Measurements from ENCODE around the gene FOXO6. TPM values are rescaled to one million over a fixed set of nuclear protein-coding genes. Genes with fewer than 3 reads are reported as not detected.

The FOXO6 gene
- total RNA-seq, 2 experiments from 2014 or later, result 0.20 TPM; not detected in 1

DNA sequence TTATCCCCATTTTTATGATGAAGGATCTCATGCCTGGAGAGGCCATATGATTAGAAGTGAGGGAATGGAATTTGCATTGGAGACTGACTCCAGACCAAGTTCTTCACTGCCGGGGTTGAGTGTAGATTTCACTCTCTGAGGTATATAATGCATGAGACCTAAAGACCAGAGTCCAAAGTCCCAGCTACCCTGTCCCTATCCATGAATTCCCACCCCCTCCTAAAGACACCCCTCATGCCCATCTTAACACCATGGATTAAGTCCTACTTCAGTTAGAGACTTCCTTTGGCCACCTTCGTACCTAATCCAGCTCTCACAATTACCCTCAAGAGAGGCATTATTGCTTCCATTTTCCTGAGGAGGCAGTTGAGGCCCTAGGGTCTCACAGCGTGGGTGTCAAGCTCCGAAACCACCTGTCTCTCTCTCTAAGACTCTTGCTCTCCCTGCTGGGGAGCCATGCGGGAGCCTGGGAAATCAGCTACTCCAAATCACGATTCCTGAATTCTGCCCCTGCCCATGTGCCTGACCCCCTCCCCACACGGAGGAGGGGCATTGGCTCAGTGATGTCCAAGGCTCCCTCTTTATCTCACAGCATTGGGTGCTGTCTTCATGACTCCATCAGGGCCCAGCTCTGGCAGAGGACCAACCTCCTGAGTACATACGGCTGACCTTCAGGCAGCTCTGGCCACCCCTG lies 11.7 kb upstream of the FOXO6 start:
- POLR2A ChIA-PET, result no interaction called here
- Mint-ChIP-seq H3K9me3 (no peaks in the 10 kb centered on the region), H3K4me1 (peaks cover 9% of the 10 kb centered on the region), H3K36me3 (ENCODE audit: low read depth) (no peaks in the 10 kb centered on the region), H3K27me3 (peaks cover 10% of the 10 kb centered on the region), H3K4me3 (no peak overlapping the region), H3K27ac (no peak overlapping the region)
- no peak for DNase-seq
- CTCF ChIA-PET, result no interaction called here

DNA sequence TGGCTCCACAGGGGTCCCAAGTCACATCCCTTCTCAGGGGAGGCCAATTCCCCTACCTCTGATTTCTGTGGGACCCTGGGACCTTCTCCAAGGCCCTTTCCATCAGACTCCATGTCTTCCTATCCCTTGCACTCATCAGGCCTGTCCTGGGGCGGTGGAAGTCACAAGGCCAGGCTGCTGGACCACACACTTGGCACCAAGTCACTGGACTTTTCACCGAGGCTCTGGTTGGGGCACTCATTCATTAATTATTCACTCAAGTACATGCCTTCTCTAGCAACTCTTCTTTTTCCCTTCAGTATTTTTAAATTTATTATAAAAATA lies 11.2 kb upstream of the FOXO6 start:
- Mint-ChIP-seq H3K27ac (no peak overlapping the region), H3K4me3 (no peak overlapping the region), H3K4me1 (peaks cover 5% of the 10 kb centered on the region), H3K9me3 (no peaks in the 10 kb centered on the region), H3K27me3 (peaks cover 10% of the 10 kb centered on the region), H3K36me3 (ENCODE audit: low read depth) (no peaks in the 10 kb centered on the region)
- POLR2A ChIA-PET, result no interaction called here
- no peak for DNase-seq
- CTCF ChIA-PET, result no interaction called here

DNA sequence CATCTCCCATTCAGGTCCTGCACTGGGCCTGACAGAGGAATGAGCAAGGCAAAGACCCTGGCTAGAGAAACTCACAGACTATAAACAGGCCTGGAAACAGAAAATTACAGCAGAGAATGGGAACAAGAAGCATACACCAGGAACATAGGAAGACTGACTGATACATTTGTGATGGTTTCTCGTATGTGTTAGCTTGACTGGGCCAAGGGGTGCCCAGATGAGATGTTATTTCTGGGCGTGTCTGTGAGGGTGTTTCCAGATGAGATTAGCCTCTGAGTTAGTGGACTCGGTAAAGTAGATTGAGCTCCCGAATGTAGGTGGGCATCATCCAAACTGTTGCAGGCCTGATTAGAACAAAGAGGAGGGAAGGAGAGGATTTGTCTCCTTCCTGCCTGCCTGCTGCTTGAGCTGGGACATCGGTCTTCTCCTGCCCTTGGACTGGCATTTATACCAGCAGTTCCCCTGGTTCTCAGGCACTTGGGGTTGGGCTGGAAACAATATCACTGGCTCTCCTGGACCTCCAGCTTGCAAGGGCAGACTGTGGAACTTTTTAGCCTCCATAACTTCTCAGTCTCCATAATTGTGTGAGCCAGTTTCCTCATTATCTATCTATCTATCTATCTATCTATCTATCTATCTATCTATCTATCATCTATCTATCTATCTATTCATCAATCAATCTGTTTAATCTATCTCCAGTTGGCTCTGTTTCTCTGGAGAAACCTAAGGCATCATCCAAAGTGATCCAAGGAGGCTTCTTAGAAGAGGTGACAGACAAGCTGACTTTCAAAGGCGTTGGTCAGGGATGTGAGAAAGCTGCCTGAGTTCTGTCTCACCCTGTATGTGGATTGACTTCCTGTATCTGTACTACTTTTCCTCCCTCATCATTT lies 9.7 kb upstream of the FOXO6 start:
- no peak overlapping the region for H3K27ac Mint-ChIP-seq
- no peaks in the 10 kb centered on the region for H3K9me3 Mint-ChIP-seq
- no peak overlapping the region for H3K4me3 Mint-ChIP-seq
- ChIA-PET CTCF (no interaction called here), POLR2A (no interaction called here)
- H3K36me3 Mint-ChIP-seq (ENCODE audit: low read depth), result no peaks in the 10 kb centered on the region
- peaks cover 2% of the 10 kb centered on the region for H3K4me1 Mint-ChIP-seq
- DNase-seq, result no peak
- peaks cover 12% of the 10 kb centered on the region for H3K27me3 Mint-ChIP-seq

DNA sequence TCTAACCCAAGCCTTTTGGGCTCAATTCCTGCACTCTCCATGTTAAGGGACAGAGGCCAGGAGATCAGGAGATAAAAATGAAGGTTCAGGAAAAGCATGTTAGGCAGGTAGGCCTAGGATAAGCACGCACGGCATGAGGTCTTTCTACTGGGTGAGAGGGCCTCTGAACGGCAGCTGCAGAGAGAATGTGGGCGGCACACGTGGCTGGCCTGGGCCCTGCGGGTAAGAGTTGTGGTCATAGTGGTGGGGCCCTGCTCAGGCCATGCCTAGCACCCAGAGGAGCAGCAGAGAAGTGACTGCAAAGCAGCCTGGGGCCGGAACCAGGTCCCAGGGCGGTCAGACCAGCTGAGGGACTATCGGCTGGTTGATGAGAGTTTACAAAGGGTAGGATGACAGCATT lies 7.5 kb upstream of the FOXO6 start:
- H3K36me3 Mint-ChIP-seq (ENCODE audit: low read depth), result no peaks in the 10 kb centered on the region
- DNase-seq, result no peak
- no peak overlapping the region for H3K4me3 Mint-ChIP-seq
- peaks cover 22% of the 10 kb centered on the region for H3K27me3 Mint-ChIP-seq
- peaks cover 2% of the 10 kb centered on the region for H3K4me1 Mint-ChIP-seq
- POLR2A ChIA-PET, result no interaction called here
- no peak overlapping the region for H3K27ac Mint-ChIP-seq
- CTCF ChIA-PET, result no interaction called here
- no peaks in the 10 kb centered on the region for H3K9me3 Mint-ChIP-seq

DNA sequence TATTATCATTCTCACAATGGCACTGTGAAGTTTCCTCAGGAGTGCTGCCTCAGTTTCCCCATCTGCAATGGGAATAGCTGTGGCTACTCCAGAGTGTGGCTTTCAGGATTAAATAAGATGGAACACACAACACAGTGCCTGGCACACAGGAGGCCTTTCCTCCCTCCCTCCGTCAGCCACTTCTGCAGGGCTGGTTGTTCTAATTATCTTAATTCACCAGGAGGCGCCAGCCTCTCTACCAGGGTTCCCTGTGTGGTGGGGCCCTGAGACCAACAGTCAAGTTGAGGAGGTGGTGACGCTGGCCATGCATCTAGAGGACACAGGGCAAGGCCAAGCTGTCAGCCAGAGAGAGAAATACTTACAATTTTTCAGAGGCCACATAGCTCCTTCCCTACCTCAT lies 6.3 kb upstream of the FOXO6 start:
- Mint-ChIP-seq H3K27ac (no peak overlapping the region), H3K4me3 (no peak overlapping the region), H3K27me3 (peaks cover 21% of the 10 kb centered on the region), H3K36me3 (ENCODE audit: low read depth) (no peaks in the 10 kb centered on the region), H3K9me3 (no peaks in the 10 kb centered on the region), H3K4me1 (peaks cover 2% of the 10 kb centered on the region)
- ChIA-PET CTCF (no interaction called here), POLR2A (no interaction called here)
- DNase-seq, result peak; percentile 13

DNA sequence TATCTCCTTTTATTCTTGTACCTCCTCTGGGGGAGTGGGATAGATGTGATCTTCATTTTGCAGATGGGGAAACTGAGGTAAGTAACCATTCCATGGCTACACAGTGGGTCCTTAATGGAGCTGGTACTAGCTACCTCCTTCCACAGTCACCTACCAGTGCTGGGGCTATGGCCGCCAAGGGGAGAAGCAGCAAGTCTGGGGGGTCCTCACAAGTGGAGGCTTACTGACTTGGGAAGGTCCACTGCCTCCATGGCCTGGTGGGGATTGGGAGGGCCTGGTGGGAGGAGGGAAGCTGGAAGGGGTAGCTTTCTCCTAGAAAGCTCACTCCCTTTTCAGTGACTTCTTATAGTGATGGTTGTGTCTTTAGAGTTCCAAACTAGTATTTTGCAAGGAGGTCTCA lies 5.9 kb upstream of the FOXO6 start:
- Mint-ChIP-seq H3K4me1 (peaks cover 2% of the 10 kb centered on the region), H3K4me3 (no peak overlapping the region), H3K27me3 (peaks cover 22% of the 10 kb centered on the region), H3K36me3 (ENCODE audit: low read depth) (no peaks in the 10 kb centered on the region), H3K9me3 (no peaks in the 10 kb centered on the region), H3K27ac (no peak overlapping the region)
- ChIA-PET CTCF (no interaction called here), POLR2A (interaction anchor here (0.9 kb wide), 1 partner anchor 9 kb away, joined by 4 read pairs; no protein-coding TSS in a partner anchor)
- peak; percentile 11 for DNase-seq

DNA sequence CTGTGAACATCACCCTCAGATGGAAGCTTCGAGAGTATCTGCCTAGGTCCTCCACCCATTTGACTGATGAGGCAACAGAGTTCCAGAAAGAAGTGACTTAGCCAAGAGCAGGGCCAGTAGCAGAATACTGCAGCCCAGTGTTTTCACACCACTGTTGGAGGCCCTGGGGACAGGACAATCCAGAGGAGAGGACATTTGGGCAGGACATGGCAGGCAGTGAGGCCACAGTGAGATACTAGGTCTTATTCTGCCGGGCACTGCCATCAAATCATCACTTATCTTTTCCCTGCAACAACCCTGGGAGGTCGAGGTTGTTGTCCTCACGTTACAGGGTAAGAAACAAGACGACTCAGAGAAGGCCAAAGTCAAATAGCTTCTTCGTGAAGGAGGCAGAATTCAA lies 5.5 kb upstream of the FOXO6 start:
- Mint-ChIP-seq H3K36me3 (ENCODE audit: low read depth) (no peaks in the 10 kb centered on the region), H3K9me3 (no peaks in the 10 kb centered on the region), H3K27ac (no peak overlapping the region), H3K4me1 (peaks cover 4% of the 10 kb centered on the region), H3K27me3 (peaks cover 25% of the 10 kb centered on the region), H3K4me3 (no peak overlapping the region)
- DNase-seq, result peak; percentile 7
- CTCF ChIA-PET, result no interaction called here
- POLR2A ChIA-PET, result interaction anchor here (0.9 kb wide), 1 partner anchor 9 kb away, joined by 4 read pairs; no protein-coding TSS in a partner anchor

DNA sequence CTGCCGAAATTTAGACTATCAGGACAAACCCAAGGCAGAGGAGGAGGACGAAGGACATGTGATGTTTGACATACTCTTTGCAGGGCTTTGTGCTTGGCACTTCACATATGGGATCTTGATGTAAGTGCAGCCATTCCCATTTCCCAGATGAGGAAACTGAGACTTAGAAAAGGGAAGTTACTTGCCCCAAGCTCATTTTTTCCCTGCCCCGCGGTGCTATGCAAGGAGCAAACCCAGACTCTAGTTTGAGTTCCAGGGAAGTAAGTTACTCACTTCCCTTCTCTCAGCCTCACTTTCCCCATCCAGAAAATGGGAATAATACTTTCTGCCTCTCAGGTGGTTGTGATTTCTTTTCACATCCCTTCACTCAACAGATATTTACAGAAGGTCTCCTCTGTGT lies 4.5 kb upstream of the FOXO6 start:
- H3K4me1 Mint-ChIP-seq, result peaks cover 5% of the 10 kb centered on the region
- H3K9me3 Mint-ChIP-seq, result no peaks in the 10 kb centered on the region
- H3K36me3 Mint-ChIP-seq (ENCODE audit: low read depth), result no peaks in the 10 kb centered on the region
- H3K27ac Mint-ChIP-seq, result no peak overlapping the region
- H3K4me3 Mint-ChIP-seq, result no peak overlapping the region
- peaks cover 26% of the 10 kb centered on the region for H3K27me3 Mint-ChIP-seq
- ChIA-PET POLR2A (no interaction called here), CTCF (no interaction called here)
- no peak for DNase-seq

DNA sequence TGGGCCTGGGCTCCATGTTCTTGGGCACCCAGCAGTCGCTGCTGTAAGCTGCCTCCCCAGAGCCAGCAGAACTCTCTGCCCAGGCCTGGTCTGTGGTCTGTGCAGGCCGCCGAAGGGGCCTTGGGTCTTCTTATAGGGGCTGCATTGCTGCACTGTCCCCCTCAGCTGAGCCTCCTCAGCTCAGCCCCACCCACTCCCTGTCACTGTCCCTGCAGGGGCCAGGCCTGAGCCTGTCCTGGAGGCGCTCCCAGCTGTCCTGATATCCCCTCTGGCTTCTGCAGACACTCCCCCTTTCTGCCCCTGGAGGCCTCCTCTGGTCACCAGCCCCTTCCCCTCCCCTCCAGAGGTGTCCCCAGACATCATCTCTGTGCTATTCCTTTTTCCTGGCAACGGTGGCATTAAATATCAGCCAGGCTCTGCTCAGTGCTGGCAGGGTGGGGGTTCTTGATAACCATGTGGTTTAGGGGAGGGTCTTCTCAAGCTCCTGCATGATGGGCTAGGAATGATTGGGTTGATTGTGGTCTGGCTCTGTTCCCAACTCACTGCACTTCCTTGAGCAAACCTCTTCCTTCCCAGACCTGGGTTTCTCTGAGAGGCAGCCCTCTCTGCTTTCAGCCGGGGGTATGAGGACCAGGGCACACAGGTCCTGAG lies 3.7 kb upstream of the FOXO6 start:
- ChIA-PET POLR2A (no interaction called here), CTCF (no interaction called here)
- Mint-ChIP-seq H3K9me3 (no peaks in the 10 kb centered on the region), H3K27ac (no peak overlapping the region), H3K36me3 (ENCODE audit: low read depth) (no peaks in the 10 kb centered on the region), H3K4me1 (peaks cover 6% of the 10 kb centered on the region), H3K27me3 (peaks cover 24% of the 10 kb centered on the region), H3K4me3 (no peak overlapping the region)
- peak; percentile 14 for DNase-seq

DNA sequence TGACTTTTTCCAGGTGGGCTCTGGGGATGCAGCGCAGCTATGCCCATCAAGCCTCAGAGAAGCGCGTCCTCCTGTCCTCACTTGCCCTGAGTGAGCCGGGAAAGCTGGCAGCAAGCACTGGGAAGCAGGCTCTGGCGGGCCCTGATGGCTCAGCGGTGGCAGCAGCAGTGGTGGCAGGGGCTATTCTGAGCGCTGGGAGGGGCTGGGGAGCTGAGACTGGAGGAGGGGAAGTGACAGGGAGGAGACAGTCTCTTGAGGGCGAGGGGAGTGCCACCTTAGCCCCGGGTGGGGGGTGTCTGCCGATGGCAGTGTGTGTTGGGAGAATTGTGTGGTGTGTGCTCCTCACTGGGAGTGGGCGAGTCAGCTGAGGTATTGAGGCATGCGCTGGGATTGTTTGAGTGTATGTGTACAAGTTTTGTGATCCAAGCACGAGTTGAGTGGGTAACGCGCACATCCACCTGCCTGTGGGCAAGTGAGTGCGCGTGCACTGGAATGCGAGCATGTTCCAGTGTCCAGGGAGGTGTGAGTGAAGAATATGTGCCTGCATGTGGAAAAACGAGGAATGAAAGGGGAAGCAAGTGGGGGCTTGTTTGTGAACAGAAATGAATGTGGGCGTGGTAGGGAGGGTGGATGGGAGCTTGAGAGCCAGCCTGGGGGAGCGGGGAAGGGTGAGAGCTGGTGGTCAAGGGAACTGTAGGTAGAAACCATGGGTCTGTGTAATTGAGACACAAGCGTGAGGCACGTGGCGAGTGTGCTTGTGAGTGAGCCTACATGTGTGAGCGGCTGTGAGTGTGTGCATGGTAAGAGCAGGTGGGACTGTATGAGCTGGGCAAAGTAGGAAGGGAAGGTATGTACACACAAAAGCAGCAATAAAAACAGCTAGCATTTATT lies 2.9 kb upstream of the FOXO6 start:
- no peaks in the 10 kb centered on the region for H3K36me3 Mint-ChIP-seq (ENCODE audit: low read depth)
- H3K27ac Mint-ChIP-seq, result no peak overlapping the region
- CTCF ChIA-PET, result interaction anchor here (1.2 kb wide), 1 partner anchor 34 kb away, joined by 3 read pairs; no protein-coding TSS in a partner anchor
- peaks cover 32% of the 10 kb centered on the region for H3K27me3 Mint-ChIP-seq
- POLR2A ChIA-PET, result no interaction called here
- DNase-seq, result peak; percentile 15
- H3K4me3 Mint-ChIP-seq, result no peak overlapping the region
- H3K4me1 Mint-ChIP-seq, result peaks cover 8% of the 10 kb centered on the region
- H3K9me3 Mint-ChIP-seq, result no peaks in the 10 kb centered on the region

DNA sequence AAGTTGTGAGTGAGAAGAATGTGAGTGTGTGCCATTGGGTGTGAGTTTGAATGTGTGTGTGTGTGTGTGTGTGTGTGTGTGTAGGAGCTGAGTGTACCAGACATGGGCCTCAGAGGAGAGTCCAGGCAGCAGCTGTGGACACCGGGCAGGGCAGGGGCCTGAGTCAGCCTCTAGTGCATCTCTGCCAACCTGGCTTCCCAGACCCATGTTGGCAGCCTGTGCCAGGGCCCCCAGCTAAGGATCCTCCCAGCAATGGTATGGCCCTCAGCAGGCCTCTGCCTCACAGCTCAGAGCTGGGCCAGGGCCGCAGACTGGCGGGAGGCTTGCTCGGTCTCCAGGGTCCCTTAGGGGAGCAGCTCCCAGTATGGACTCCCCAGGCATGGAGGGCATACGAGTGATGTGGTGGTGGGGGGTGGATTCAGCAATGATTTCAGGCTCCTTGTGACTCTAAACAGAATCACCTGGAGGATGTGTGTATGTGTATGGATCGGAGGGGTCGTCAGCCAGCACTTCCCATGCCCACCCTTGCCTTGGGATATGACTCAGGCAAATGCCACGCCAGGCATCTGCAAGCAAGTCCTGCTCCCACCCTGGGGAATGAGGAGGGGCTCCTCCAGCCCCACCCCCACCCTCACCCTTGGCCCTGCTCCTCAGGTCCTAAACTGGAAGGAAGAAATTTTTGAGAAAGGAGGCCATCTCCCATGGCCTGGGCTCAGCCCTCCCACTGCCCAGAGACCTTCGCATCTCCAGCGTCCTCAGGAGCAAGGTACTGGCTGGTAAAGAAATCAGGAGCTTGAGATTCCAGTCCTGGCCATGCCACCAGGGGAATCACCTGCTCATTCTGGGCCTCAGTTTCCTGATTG lies 1.8 kb upstream of the FOXO6 start:
- Mint-ChIP-seq H3K27me3 (peaks cover 40% of the 10 kb centered on the region), H3K4me3 (no peak overlapping the region), H3K4me1 (peaks cover 8% of the 10 kb centered on the region), H3K27ac (peak overlapping the region; percentile 38), H3K9me3 (no peaks in the 10 kb centered on the region), H3K36me3 (ENCODE audit: low read depth) (no peaks in the 10 kb centered on the region)
- DNase-seq, result peak; percentile 15
- CTCF ChIA-PET, result interaction anchor here (1.2 kb wide), 1 partner anchor 35 kb away, joined by 3 read pairs; no protein-coding TSS in a partner anchor
- POLR2A ChIA-PET, result no interaction called here
